Left cardiac atrium (tissue), 4 donors: Measurements from ENCODE around the gene ZNHIT1. TPM values are rescaled to one million over a fixed set of nuclear protein-coding genes. Genes with fewer than 3 reads are reported as not detected.
A peak's percentile ranks its signal among the peaks of the same experiment; 100 is the strongest.

ENCODE experiments used
- ATAC-seq, 2 donors: fragments of 200-7000 bp; cut with Tn5 transposase; one replicate each; pipeline ENCODE4 v1.9.1; 2020; ENCODE audit warnings: mild to moderate bottlenecking in 2 of 2, moderate library complexity in 2 of 2
- DNase-seq: peaks from one replicate; pipeline ENCODE4 v3.0.0-alpha.2; 2020
- intact Hi-C, 2 donors: fragments of 100-400 bp; cut with DNase I; formaldehyde crosslinking; loops; one replicate each; pipeline versions ENCODE4 v1.14.1 to v1.15.1; 2022 to 2023
- total RNA-seq, 2 donors: library from RNA; stranded (reverse); fragmentation: NEBNext Ultra II Directional; extraction: Animal tissue kit (Norgen Biotek cat#: 25700); gene quantifications; one replicate each; pipeline ENCODE4 v1.2.1, GENCODE V29; 2021
- donor health status: DM: no; HTN: yes; CAD: no.
- donor health status: DM: no; HTN: yes; CAD: no; lungs with severe emphysema.
- donor health status: DM: yes; HTN: yes; CAD: no.
- donor health status: Dilated cardiomyopathy.

Gene ZNHIT1
- total RNA-seq, 2 donors from 2014 or later = 48.0 to 53.9 TPM

DNA sequence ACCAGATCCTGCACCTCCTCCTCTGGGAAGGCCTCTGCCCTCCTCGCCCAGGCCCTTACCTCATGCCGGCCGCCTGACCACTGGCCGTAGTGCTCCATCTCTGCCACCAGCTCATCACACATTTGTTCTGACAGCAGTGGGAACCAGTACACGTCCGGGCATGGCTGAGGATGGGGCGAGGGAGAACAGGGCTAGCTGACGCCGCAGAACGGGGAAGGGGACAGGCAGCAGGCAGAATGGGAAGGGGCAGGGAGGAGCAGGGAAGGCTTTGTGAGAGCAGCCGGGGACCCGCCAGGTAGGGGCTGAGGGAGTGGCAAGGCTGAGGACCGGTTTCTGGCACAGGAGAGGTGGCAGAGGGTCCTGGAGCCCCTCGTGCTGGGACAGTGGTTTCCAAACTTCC, 9.2 kb upstream of the ZNHIT1 start:
- ATAC-seq (no peak), DNase-seq (no peak)
- intact Hi-C loops = no loop called here

DNA sequence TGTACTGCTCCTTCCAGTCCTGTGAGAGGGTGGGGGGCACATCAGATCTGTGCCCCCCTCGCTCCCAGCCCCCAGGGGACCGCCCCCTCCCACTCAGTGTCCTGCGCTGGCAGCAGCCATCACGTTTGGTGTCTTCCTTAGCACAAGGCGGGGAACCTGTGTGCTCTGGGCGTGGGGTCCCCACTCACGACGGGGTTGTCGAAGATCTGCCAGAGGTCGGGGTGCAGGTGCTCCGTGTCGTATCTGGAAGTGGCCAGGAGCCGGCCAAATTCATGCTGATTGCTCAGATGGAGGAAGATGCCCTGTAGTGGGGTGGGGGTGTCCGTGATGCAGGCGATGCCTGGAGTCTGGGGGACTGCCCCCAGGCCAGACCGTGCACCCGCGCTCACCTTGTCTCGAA, 7.8 kb upstream of the ZNHIT1 start:
- no peak for ATAC-seq
- intact Hi-C loops = no loop called here
- DNase-seq = no peak

DNA sequence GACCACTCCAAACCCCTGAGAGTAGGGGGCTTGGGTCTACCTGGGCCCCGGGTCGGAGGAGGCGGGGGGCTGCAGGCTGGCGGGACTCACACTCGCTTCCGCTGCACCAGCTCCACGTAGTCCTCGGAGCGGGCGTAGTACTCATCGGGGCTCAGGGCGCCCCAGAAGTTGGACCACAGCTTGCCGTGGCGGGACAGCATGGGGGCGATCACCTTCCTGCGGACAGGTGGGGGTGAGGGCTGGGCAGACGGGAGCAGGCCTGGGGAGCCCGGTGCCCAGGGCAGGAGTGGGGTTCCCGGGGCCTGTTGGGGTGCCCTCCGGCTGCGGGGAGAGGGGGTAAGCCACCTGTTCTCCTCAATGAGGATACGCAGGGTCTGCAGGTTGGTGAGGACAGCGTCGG, 6.5 kb upstream of the ZNHIT1 start:
- no peak for DNase-seq
- intact Hi-C loops = no loop called here
- no peak for ATAC-seq

DNA sequence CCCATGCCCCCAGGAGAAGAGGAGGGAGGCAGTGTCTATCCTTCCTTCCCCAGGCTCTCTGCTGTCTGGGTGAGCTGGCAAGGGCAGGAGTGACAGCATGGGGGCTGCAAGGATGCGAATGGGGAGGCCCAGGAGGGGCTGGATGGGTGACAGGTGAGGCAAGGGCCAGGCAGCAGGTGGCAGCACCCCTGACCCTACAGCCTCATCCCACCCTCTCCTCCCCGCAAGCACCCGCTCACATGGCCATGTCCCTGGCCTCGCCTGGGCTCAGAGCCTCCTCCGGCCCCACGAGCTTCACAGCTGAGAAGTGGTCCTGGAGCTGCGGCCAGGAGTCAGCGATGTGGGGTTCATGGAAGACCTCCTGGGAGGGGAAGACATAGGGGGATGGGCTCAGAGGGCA, 6.0 kb upstream of the ZNHIT1 start:
- ATAC-seq (no peak), DNase-seq (no peak)
- intact Hi-C loops = no loop called here

DNA sequence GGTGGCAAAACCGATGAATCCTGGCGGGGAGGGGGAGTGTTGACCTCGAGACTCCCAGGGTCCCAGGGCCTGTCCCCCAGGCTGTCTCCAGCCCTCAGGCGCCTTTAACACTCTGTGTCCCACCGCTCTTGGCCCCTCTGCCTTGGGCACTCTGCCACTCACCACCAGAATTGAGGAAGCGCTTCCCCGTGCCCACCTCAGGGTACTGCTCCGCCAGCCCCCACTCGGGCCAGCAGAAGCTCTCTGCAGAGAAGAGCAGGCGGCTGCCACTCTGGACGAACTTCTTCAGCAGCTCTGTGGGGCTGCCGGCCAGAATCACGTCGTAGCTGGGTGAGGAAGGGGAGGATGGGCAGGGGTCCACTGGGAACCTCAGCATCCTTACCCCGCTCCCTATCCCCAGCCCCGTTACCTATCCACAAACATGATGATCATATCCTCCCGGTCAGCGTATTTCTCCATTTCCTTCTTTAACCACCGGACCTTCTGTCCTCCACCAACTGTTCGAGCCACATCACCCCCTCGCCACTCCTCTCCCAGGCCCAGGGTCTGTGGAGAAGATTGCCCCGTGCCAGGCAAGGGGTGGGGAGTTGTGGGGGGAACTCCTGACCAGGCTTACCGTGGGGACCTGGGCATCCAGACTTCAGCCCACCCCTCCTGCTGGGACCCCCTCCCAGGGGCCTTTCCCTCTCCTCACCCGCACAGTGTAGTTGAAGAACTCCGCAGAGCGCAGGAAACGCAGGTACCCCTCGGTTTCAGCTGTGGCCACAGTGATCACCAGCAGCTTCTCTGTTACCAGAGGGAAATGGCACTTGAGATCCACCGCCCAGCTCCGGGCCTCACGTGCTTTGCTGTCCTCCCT, 1.7 kb upstream of the ZNHIT1 start:
- no peak for DNase-seq
- ATAC-seq = peak in 1 of 2 donors; percentile 2
- intact Hi-C loops = loop anchor here in 1 of 2 donors (5.0 kb wide), 1 partner anchor 36 kb away; no protein-coding TSS in a partner anchor

DNA sequence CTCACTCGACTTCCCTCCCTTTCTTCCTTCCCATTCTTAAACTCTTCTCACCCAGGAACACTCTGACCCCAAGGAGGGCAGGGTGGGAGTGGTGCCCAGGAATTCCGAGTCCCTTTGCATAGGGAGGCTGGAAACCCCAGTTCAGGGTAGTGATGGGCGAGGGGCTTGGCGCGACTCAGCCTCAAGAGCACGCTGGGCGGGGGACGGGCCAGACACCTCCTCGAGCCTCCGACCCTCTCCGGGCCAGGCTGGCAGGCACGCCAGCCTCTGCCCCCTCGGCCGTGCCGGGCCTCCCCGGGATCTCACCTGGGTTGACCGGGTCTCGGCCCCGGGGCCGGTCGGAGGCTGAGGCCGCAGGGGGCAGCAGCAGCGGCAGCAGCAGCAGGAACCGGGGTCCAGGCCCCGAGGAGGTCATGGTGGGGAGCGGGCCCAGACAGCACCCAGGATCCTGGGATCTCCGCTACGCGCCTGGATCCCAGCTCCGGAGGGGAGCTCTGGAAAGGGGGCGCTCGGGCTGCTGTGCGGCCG, 1.0 kb upstream of the ZNHIT1 start:
- no peak for DNase-seq
- intact Hi-C loops = loop anchor here in 1 of 2 donors (5.0 kb wide), 1 partner anchor 35 kb away; no protein-coding TSS in a partner anchor
- ATAC-seq = peak in 1 of 2 donors; percentile 7

DNA sequence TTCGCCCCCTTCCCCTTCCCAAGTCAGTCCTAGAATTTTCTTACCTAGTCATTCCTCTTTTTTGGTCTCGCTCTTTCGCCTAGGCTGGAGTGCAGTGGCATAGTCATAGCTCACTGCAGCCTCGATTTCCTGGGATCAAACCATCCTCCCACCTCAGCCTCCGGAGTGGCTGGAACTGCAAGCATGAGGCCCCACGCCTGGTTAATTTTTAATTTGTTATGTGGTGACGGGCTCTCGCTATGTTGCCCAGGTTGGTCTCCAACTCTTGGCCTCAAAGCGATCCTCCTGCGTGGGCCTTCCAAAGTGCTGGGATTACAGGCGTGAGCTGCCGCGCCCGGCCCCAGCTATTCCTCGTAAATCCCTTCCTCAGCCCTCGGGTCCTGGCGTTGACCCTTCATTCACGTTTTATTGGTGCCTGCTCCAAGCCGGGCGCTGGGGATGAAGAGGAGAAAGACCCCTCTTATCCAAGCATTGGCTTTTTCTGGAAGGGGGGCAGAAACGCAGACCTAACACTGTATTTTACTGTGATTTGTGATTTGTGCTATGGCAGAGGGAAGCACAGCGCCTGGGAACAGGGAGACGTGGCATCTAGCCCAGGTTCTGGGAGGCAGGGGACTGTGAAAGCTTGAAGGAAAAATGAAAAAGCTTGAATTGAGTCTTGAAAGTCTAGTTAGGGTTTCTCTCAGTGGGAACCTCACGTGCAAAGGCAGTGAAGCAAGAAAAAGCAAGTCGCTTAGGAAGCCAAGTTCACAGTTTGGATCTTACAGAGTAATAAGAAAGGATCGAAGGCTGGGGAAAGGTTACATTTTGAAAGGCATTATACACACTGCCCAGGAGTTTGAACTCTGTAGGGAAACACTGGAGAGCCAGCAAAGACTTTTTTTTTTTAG, 516 bp downstream of the ZNHIT1 start:
- intact Hi-C loops = loop anchor here in 1 of 2 donors (5.0 kb wide), 1 partner anchor 34 kb away; no protein-coding TSS in a partner anchor
- ATAC-seq (peak in 1 of 2 donors; percentile 2), DNase-seq (no peak)

DNA sequence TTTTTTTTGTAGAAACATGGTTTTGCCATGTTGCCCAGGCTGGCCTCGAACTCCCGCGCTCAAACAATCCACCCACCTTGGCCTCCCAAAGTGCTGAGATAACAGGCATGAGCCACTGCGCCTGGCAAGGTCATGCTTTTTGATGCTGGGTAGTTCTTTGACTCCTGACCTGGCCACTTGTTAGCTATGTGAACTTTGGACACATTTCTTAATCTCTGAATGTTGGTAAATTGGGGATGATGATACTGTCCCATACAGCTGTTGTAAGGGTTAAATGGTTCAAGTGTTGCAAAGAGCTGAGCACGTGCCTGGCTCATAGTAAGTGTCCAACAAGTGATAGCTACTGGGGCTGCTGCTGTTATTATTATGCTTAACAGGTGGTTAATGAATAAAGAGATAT, 2.3 kb downstream of the ZNHIT1 start:
- intact Hi-C loops = no loop called here
- no peak for DNase-seq

DNA sequence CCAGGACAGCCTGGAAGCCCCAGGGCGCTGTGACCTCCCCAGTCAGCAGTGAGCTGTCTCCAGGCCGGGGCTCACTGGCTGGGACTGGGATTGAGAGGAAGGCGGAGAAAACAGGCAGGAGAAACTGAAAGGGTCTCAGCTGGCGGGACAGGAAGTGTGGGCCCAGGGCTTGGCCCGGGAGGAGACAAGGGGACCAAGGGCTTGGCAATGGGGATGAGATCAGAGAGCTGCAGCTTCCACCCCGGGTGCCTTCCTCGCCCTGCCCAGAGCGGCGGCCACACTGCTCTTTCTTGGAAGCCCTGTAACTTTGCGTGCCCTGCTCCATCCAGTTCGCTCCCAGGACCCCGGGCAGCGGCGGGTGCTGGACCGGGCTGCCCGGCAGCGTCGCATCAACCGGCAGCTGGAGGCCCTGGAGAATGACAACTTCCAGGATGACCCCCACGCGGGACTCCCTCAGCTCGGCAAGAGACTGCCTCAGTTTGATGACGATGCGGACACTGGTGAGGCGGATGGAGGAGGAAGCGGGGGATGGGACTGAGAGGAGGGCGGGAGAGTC, 4.4 kb downstream of the ZNHIT1 start:
- DNase-seq (no peak), ATAC-seq (no peak)
- intact Hi-C loops = no loop called here

More for the DNA sequence above, 2.3 kb downstream of the ZNHIT1 start:
- ATAC-seq = no peak

DNA sequence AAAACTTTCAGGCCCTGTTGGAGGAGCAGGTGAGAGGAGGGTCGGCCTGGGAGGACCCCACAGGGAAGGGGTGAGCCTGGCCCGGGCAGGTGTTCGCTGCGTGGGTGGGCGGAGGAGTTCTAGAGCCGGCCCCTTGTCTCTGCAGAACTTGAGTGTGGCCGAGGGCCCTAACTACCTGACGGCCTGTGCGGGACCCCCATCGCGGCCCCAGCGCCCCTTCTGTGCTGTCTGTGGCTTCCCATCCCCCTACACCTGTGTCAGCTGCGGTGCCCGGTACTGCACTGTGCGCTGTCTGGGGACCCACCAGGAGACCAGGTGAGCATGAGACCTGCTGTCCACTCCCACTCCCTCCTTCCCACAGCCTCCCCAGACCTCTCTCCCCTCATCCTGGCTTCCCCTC, 5.6 kb downstream of the ZNHIT1 start:
- no peak for DNase-seq
- intact Hi-C loops = no loop called here
- ATAC-seq = no peak

DNA sequence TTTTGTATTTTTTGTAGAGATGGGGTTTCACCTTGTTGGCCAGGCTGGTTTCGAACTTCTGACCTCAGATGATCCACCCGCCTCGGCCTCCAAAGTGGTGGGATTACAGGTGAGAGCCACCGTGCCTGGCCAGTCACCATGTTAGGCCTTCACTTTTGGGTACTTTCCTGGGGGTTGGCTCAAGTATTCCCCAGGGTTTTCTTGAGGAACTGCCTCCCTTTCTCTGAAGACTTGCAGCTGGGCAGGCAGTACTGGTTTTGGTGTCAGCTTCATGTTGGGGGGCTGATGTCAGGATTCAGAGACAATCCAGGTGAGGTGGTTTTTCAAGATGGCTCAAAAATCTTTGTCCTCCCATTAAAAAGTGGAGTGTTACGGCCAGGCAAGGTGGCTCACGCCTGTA, 7.7 kb downstream of the ZNHIT1 start:
- intact Hi-C loops = no loop called here
- no peak for ATAC-seq
- DNase-seq = no peak

DNA sequence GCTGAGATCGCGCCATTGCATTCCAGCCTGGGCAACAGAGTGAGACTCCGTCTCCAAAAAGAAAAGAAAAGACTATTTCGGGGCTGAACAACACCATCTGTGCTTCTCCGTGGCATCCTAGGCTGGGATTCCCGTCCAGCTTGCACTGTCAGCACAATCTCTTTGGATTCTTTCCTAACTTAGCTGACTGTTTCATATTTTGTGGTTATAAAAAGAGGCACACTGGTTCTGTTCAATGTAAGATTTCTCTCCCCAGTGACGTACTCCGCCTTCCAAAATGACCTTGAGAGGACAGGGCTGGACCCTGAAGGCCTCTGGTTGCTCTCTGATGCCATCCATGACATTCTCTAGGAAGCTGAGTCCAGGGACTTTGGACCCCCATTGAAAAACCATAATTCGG, 8.8 kb downstream of the ZNHIT1 start:
- DNase-seq (no peak), ATAC-seq (no peak)
- intact Hi-C loops = no loop called here

DNA sequence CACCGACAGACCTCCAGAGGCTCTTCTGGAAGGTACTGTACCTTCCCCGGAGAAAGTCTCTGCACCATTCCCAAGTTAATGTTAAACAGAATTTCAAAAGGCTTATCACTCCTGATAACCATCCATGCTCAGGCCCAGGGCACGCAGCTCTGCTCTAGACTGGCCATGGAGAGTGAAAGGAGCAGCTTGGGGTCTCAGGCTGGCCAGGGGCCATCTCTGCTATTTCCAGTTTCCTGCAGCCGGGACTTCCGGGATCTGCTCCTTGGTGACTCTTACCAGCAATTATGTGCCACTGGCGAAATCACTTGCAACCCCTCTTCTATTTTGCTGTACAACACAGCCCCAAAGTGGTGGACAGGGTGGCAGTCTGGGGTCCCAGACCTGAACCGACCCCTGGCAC, 13.7 kb downstream of the ZNHIT1 start:
- DNase-seq (no peak), ATAC-seq (no peak)
- intact Hi-C loops = no loop called here

DNA sequence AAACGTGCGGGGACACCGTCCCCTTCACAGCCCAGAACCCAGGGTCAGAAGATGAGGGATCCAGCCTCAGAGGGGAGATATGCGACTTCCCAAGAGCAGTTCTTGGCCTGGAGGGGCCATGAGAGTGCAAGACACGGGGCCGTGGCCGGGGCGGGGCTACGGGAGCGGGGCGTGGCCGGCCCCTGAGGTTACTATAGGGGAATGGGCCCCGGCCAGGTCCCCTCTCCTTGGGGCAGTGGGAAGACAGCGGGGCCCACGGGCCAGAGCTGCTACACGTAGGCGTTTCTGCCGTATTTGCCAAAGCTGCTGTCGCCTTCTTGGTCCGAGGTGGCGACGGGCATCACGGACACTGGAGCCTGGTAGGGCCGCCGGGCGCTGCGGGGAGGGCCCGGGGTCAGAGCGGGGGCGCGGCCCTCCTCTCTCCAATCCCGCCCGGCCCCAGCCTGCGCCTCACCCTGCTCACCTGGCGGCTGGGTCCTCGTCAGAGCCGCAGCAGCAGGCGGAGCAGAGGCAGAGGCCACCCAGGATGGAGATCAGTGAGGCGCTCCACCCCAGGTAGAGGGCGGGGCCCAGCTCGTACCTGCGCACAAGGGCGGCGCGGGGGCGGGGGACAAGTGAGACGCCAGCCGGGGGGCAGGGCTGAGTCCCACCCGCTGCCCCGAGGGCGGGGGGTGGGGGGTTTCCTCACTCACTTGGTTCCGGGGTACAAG, 14.3 kb downstream of the ZNHIT1 start:
- intact Hi-C loops = no loop called here
- peak in 1 of 2 donors; percentile 29 for ATAC-seq

DNA sequence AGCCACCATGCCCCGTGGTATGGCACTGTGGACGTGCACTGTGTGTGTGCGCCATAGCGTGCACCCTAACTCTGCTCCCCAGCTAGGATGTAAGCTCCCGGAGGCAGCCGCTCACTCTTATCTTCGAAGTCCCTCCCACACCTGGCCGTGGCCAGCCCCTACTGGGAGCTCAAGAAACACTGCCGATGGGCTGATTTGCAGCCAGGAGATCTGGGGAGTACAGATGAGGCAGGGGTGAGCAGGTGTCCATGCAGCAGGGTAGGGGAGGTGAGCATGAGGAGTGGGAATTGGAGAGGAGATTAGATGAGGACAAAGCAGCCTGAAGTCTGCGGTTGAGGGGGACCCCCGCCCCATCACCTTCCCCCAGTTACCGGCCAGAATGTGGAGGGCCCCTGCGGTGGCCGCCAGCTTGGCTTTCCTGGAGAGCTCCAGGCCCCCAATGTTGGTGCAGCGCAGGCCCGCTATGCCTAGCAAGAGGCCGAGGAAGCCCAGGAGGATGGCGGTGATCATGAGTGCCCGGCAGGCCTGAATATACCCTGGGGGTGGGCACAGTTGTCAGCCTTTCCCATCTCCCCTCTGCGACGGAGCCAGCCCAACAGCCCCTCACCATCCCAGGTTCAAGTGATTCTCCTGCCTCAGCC, 16.1 kb downstream of the ZNHIT1 start:
- ATAC-seq (no peak), DNase-seq (no peak)
- intact Hi-C loops = no loop called here

More for the DNA sequence above, 14.3 kb downstream of the ZNHIT1 start:
- DNase-seq = no peak

DNA sequence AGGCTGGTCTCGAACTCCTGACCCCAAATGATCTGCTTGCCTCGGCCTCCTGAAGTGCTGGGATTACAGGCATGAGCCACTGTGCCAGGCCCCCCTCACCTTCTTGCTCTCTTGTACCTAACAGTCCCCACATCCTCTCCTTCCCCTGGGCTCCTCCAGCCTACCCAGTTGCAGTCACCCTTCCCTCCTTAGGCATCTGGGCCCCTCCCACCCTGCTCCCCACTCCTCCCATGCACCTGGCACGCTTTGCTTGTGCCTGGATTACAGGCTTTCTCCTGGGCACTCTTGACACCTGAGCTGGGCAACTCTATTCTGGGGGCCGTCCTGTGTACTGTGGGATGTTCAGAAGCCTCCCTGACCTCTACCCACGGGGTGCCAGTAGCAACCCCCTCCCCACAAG, 16.7 kb downstream of the ZNHIT1 start:
- ATAC-seq (no peak), DNase-seq (no peak)
- intact Hi-C loops = no loop called here

DNA sequence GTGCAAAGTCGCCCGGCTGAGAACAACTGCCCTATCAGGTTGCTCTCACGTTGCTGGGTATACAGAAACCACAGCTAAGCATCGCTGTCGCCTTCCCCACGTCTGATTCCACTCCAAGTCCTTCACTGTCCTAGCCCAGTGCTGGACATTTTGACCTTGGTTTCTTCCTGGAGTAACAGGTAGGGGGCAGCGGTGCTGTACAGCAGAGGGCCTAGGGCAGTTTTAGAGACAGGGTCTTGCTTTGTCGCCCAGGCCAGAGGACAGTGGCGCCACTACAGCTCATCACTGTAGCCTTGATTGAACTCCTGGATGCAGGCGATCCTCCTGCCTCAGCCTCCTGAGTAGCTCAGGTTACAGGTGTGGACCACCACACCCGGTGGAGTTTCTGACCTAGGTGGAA, 17.1 kb downstream of the ZNHIT1 start:
- ATAC-seq (no peak), DNase-seq (no peak)
- intact Hi-C loops = no loop called here

DNA sequence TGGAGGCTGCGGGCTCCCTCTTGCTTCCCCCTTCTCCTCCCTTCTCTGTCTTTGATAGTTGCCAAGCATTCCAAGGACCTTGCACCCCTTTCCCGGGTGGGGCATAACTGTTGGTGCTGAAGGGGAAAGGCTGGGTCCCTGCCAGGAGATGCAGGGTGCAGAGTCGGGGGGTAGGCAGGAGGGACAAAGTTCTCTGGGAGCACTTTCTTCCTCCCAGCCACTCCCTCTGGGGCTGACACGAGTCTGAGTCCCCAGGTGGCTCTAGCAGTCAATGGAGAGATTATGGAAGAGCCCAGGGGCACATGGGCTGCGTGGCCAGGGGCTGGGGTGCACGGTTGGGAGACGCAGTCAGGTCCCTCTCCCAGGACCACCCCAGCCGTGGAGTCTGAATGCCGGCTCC, 17.6 kb downstream of the ZNHIT1 start:
- DNase-seq (no peak), ATAC-seq (no peak)
- intact Hi-C loops = no loop called here
